ENCODE results near the gene P2RX5. TPM values are rescaled to one million over a fixed set of nuclear protein-coding genes. Genes with fewer than 3 reads are reported as not detected.
A peak's percentile ranks its signal among the peaks of the same experiment; 100 is the strongest.

Gene P2RX5
- total RNA-seq, 1 donor from 2014 or later: 6.6 TPM

- H3K27me3 Mint-ChIP-seq (ENCODE audit: unreplicated experiment): peaks cover 2% of the 10 kb centered on the region
- peaks cover 11% of the 10 kb centered on the region for H3K4me1 Mint-ChIP-seq (ENCODE audit: low read depth, unreplicated experiment)
- DNase-seq: no peak
- TF ChIP-seq CTCF (IDR thresholded peaks at IDR 0.05; ENCODE audit: partially characterized antibody, unreplicated experiment): no peak
- peak overlapping the region; percentile 95 for H3K4me3 Mint-ChIP-seq (ENCODE audit: unreplicated experiment)
- peak overlapping the region; percentile 88 for H3K27ac Mint-ChIP-seq (ENCODE audit: unreplicated experiment)
- no peaks in the 10 kb centered on the region for H3K36me3 Mint-ChIP-seq (ENCODE audit: unreplicated experiment)
- peaks cover 6% of the 10 kb centered on the region for H3K9me3 Mint-ChIP-seq (ENCODE audit: unreplicated experiment)
Measured at GRCh38 chr17:3723188-3723555, 27.2 kb upstream of the P2RX5 start.

GRCh38 chr17:3722716-3723115, 26.8 kb upstream of the P2RX5 start:
- Mint-ChIP-seq H3K36me3 (ENCODE audit: unreplicated experiment) (no peaks in the 10 kb centered on the region), H3K27me3 (ENCODE audit: unreplicated experiment) (peaks cover 2% of the 10 kb centered on the region), H3K27ac (ENCODE audit: unreplicated experiment) (peak overlapping the region; percentile 88), H3K4me3 (ENCODE audit: unreplicated experiment) (peak overlapping the region; percentile 95), H3K4me1 (ENCODE audit: low read depth, unreplicated experiment) (peaks cover 11% of the 10 kb centered on the region), H3K9me3 (ENCODE audit: unreplicated experiment) (peaks cover 6% of the 10 kb centered on the region)
- TF ChIP-seq CTCF (IDR thresholded peaks at IDR 0.05; ENCODE audit: partially characterized antibody, unreplicated experiment): no peak
- DNase-seq: no peak

- Mint-ChIP-seq H3K27ac (ENCODE audit: unreplicated experiment) (no peak overlapping the region), H3K4me3 (ENCODE audit: unreplicated experiment) (no peak overlapping the region), H3K27me3 (ENCODE audit: unreplicated experiment) (peaks cover 2% of the 10 kb centered on the region), H3K4me1 (ENCODE audit: low read depth, unreplicated experiment) (peaks cover 6% of the 10 kb centered on the region), H3K36me3 (ENCODE audit: unreplicated experiment) (no peaks in the 10 kb centered on the region), H3K9me3 (ENCODE audit: unreplicated experiment) (peaks cover 6% of the 10 kb centered on the region)
- no peak for DNase-seq
- no peak for TF ChIP-seq CTCF (IDR thresholded peaks at IDR 0.05; ENCODE audit: partially characterized antibody, unreplicated experiment)
Measured at GRCh38 chr17:3719265-3719664, 23.3 kb upstream of the P2RX5 start.

GRCh38 chr17:3718201-3718600, 22.2 kb upstream of the P2RX5 start:
- DNase-seq: no peak

GRCh38 chr17:3715296-3715695, 19.3 kb upstream of the P2RX5 start:
- no peaks in the 10 kb centered on the region for H3K4me1 Mint-ChIP-seq (ENCODE audit: low read depth, unreplicated experiment)
- no peak for TF ChIP-seq CTCF (IDR thresholded peaks at IDR 0.05; ENCODE audit: partially characterized antibody, unreplicated experiment)
- no peaks in the 10 kb centered on the region for H3K36me3 Mint-ChIP-seq (ENCODE audit: unreplicated experiment)
- H3K27ac Mint-ChIP-seq (ENCODE audit: unreplicated experiment): no peak overlapping the region
- peaks cover 1% of the 10 kb centered on the region for H3K9me3 Mint-ChIP-seq (ENCODE audit: unreplicated experiment)
- H3K27me3 Mint-ChIP-seq (ENCODE audit: unreplicated experiment): no peaks in the 10 kb centered on the region
- no peak for DNase-seq
- no peak overlapping the region for H3K4me3 Mint-ChIP-seq (ENCODE audit: unreplicated experiment)

More at GRCh38 chr17:3718201-3718600, 22.2 kb upstream of the P2RX5 start:
- no peak overlapping the region for H3K27ac Mint-ChIP-seq (ENCODE audit: unreplicated experiment)
- peaks cover 6% of the 10 kb centered on the region for H3K9me3 Mint-ChIP-seq (ENCODE audit: unreplicated experiment)
- H3K36me3 Mint-ChIP-seq (ENCODE audit: unreplicated experiment): no peaks in the 10 kb centered on the region
- peaks cover 6% of the 10 kb centered on the region for H3K4me1 Mint-ChIP-seq (ENCODE audit: low read depth, unreplicated experiment)
- H3K4me3 Mint-ChIP-seq (ENCODE audit: unreplicated experiment): no peak overlapping the region
- TF ChIP-seq CTCF (IDR thresholded peaks at IDR 0.05; ENCODE audit: partially characterized antibody, unreplicated experiment): no peak
- no peaks in the 10 kb centered on the region for H3K27me3 Mint-ChIP-seq (ENCODE audit: unreplicated experiment)

Data from glutamatergic neuron (in vitro differentiated cells).